H1 (cell line): Measurements from ENCODE around the gene CACNA1C. TPM values are rescaled to one million over a fixed set of nuclear protein-coding genes. Genes with fewer than 3 reads are reported as not detected.

ENCODE experiments used
- ATF3 ChIP-seq: IDR thresholded peaks from 2 replicates; pipeline ENCODE4 v1.6.1; 2011; ENCODE audit warnings: low read depth, mild to moderate bottlenecking, low read length; ENCODE audit not compliant: insufficient read depth
- CBX8 ChIP-seq: fragments of 300-800, 300-1000 bp; sonication (generic); IDR thresholded peaks from 2 replicates; pipeline ENCODE4 v1.7.1; 2016; ENCODE audit warnings: low read depth, low read length, borderline replicate concordance
- CEBPB ChIP-seq: IDR thresholded peaks from 2 replicates; pipeline ENCODE4 v1.6.1; 2012; ENCODE audit warnings: low read depth, low read length
- EP300 ChIP-seq, 2 experiments: IDR thresholded peaks; 1 replicate in 1 of 2; 2 replicates in 1 of 2; pipeline ENCODE4 v1.6.1; 2011 to 2012; ENCODE audit warnings: low read depth in 2 of 2, low read length in 2 of 2, mild to moderate bottlenecking in 2 of 2, borderline replicate concordance in 1 of 2, inconsistent platforms in 1 of 2, moderate library complexity in 1 of 2
- EZH2 ChIP-seq: fragments of 200-600 bp; sonication (generic); IDR thresholded peaks from 2 replicates; pipeline ENCODE4 v1.7.1; 2012; ENCODE audit warnings: low read depth, mild to moderate bottlenecking, moderate library complexity, low read length, inconsistent platforms; ENCODE audit not compliant: severe bottlenecking
- FOSL1 ChIP-seq: IDR thresholded peaks from 2 replicates; pipeline ENCODE4 v1.6.1; 2011; ENCODE audit warnings: mild to moderate bottlenecking, low read depth, low read length, moderate library complexity; ENCODE audit not compliant: insufficient read depth
- GTF2F1 ChIP-seq: IDR thresholded peaks from 2 replicates; pipeline ENCODE4 v1.6.1; 2012; ENCODE audit warnings: low read depth, low read length, improper control_type of control experiment, borderline replicate concordance
- RFX5 ChIP-seq: IDR thresholded peaks from 2 replicates; pipeline ENCODE4 v1.6.1; 2011; ENCODE audit warnings: low read depth, low read length, improper control_type of control experiment, borderline replicate concordance
- SIRT6 ChIP-seq: IDR thresholded peaks from one replicate; pipeline ENCODE4 v1.7.1; 2012; ENCODE audit warnings: low read length, inconsistent platforms
- SIX5 ChIP-seq: IDR thresholded peaks from 2 replicates; pipeline ENCODE4 v1.6.1; 2011; ENCODE audit warnings: mild to moderate bottlenecking, low read depth, low read length
- polyA plus RNA-seq, 7 experiments: library from polyadenylated mRNA; depleted of rRNA in 3 of 7; stranded (reverse) in 5 of 7; unstranded in 2 of 7; fragments of >200 nt in 5 of 7; fragments of 200-250 nt in 2 of 7; gene quantifications; 1 replicate in 5 of 7; 2 replicates in 1 of 7; 4 replicates in 1 of 7; pipeline versions ENCODE4 v1.2.1 to v1.2.3, GENCODE V29; 2011 to 2013; ENCODE audit warnings: missing spikeins in 2 of 7, mixed read lengths in 2 of 7
- total RNA-seq: library from RNA; stranded (reverse); fragmentation: NEBNext Ultra II Directional; extraction: Animal tissue kit (Norgen Biotek cat#: 25700); gene quantifications from 2 replicates; pipeline ENCODE4 v1.2.1, GENCODE V29; 2021
- TF ChIP-seq, protein P1 (sequence below): fragments of 300-600 bp; sonication (generic); IDR thresholded peaks from 2 replicates; pipeline ENCODE4 v1.7.1; 2012; ENCODE audit warnings: low read length, moderate library complexity, mild to moderate bottlenecking, inconsistent platforms; ENCODE audit not compliant: insufficient replicate concordance

The CACNA1C gene
- total and polyA plus RNA-seq, 2 of the 8 experiments (the other 6 are each of a cell fraction or from before 2014, with no cell fraction given), result 1.3 TPM

- TF ChIP-seq, protein P1, sequence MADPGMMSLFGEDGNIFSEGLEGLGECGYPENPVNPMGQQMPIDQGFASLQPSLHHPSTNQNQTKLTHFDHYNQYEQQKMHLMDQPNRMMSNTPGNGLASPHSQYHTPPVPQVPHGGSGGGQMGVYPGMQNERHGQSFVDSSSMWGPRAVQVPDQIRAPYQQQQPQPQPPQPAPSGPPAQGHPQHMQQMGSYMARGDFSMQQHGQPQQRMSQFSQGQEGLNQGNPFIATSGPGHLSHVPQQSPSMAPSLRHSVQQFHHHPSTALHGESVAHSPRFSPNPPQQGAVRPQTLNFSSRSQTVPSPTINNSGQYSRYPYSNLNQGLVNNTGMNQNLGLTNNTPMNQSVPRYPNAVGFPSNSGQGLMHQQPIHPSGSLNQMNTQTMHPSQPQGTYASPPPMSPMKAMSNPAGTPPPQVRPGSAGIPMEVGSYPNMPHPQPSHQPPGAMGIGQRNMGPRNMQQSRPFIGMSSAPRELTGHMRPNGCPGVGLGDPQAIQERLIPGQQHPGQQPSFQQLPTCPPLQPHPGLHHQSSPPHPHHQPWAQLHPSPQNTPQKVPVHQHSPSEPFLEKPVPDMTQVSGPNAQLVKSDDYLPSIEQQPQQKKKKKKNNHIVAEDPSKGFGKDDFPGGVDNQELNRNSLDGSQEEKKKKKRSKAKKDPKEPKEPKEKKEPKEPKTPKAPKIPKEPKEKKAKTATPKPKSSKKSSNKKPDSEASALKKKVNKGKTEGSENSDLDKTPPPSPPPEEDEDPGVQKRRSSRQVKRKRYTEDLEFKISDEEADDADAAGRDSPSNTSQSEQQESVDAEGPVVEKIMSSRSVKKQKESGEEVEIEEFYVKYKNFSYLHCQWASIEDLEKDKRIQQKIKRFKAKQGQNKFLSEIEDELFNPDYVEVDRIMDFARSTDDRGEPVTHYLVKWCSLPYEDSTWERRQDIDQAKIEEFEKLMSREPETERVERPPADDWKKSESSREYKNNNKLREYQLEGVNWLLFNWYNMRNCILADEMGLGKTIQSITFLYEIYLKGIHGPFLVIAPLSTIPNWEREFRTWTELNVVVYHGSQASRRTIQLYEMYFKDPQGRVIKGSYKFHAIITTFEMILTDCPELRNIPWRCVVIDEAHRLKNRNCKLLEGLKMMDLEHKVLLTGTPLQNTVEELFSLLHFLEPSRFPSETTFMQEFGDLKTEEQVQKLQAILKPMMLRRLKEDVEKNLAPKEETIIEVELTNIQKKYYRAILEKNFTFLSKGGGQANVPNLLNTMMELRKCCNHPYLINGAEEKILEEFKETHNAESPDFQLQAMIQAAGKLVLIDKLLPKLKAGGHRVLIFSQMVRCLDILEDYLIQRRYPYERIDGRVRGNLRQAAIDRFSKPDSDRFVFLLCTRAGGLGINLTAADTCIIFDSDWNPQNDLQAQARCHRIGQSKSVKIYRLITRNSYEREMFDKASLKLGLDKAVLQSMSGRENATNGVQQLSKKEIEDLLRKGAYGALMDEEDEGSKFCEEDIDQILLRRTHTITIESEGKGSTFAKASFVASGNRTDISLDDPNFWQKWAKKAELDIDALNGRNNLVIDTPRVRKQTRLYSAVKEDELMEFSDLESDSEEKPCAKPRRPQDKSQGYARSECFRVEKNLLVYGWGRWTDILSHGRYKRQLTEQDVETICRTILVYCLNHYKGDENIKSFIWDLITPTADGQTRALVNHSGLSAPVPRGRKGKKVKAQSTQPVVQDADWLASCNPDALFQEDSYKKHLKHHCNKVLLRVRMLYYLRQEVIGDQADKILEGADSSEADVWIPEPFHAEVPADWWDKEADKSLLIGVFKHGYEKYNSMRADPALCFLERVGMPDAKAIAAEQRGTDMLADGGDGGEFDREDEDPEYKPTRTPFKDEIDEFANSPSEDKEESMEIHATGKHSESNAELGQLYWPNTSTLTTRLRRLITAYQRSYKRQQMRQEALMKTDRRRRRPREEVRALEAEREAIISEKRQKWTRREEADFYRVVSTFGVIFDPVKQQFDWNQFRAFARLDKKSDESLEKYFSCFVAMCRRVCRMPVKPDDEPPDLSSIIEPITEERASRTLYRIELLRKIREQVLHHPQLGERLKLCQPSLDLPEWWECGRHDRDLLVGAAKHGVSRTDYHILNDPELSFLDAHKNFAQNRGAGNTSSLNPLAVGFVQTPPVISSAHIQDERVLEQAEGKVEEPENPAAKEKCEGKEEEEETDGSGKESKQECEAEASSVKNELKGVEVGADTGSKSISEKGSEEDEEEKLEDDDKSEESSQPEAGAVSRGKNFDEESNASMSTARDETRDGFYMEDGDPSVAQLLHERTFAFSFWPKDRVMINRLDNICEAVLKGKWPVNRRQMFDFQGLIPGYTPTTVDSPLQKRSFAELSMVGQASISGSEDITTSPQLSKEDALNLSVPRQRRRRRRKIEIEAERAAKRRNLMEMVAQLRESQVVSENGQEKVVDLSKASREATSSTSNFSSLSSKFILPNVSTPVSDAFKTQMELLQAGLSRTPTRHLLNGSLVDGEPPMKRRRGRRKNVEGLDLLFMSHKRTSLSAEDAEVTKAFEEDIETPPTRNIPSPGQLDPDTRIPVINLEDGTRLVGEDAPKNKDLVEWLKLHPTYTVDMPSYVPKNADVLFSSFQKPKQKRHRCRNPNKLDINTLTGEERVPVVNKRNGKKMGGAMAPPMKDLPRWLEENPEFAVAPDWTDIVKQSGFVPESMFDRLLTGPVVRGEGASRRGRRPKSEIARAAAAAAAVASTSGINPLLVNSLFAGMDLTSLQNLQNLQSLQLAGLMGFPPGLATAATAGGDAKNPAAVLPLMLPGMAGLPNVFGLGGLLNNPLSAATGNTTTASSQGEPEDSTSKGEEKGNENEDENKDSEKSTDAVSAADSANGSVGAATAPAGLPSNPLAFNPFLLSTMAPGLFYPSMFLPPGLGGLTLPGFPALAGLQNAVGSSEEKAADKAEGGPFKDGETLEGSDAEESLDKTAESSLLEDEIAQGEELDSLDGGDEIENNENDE, result no peak
- no peak for TF ChIP-seq GTF2F1
- TF ChIP-seq FOSL1, result no peak
- TF ChIP-seq EZH2, result no peak
- no peak for TF ChIP-seq RFX5
- no peak for TF ChIP-seq SIX5
- no peak for TF ChIP-seq ATF3
- no peak for TF ChIP-seq CBX8
- no peak for TF ChIP-seq EP300 (IDR thresholded peaks at IDR 0.05; ENCODE audit: borderline replicate concordance in 1 of 2, low read depth in 2 of 2, low read length in 2 of 2)
- no peak for TF ChIP-seq CEBPB
- TF ChIP-seq SIRT6, result no peak
These were observed 218.1 kb downstream of the CACNA1C start (continued) for GRCh38 chr12:2270846-2271245.
